ENCODE data around the gene BBS10. TPM values are rescaled to one million over a fixed set of nuclear protein-coding genes. Genes with fewer than 3 reads are reported as not detected.
A peak's percentile ranks its signal among the peaks of the same experiment; 100 is the strongest.
"Not testable (repeated sequence)": the region's sequence is repeated elsewhere in the genome, so short reads cannot be mapped to it uniquely, and the experiment has no call there.

Gene BBS10
- total RNA-seq, 1 donor from 2014 or later, result 8.6 TPM

GRCh38 chr12:76340680-76341435 lies 7.4 kb downstream of the BBS10 start:
- intact Hi-C loops (cut with DNase I), result loop anchor here (10.0 kb wide), 1 partner anchor 826 kb away; the partner anchor contains the start of gene KRR1
- DNase-seq (ENCODE audit: missing footprints) (no peak), ATAC-seq (peak; percentile 72)

- DNase-seq (ENCODE audit: missing footprints) (no peak), ATAC-seq (no peak)
- intact Hi-C loops (cut with DNase I), result no loop called here
These were observed 10.6 kb downstream of the BBS10 start for GRCh38 chr12:76337583-76337982.

- intact Hi-C loops (cut with DNase I), result no loop called here
- no peak for ATAC-seq
- DNase-seq (ENCODE audit: missing footprints), result no peak
These were observed 15.6 kb downstream of the BBS10 start for GRCh38 chr12:76332606-76333005.

- no peak for ATAC-seq
- DNase-seq (ENCODE audit: missing footprints), result no peak
- intact Hi-C loops (cut with DNase I), result no loop called here
These were observed 18.6 kb downstream of the BBS10 start for GRCh38 chr12:76329606-76330005.

GRCh38 chr12:76329159-76329558 lies 19.1 kb downstream of the BBS10 start:
- ATAC-seq (no peak), DNase-seq (ENCODE audit: missing footprints) (no peak)
- intact Hi-C loops (cut with DNase I), result no loop called here

GRCh38 chr12:76319595-76320319 lies 28.5 kb downstream of the BBS10 start:
- ATAC-seq; DNase-seq (ENCODE audit: missing footprints); intact Hi-C loops (cut with DNase I): not testable (repeated sequence)

GRCh38 chr12:76318773-76319594 lies 29.2 kb downstream of the BBS10 start:
- no peak for DNase-seq (ENCODE audit: missing footprints)
- intact Hi-C loops (cut with DNase I), result no loop called here
- no peak for ATAC-seq

- DNase-seq (ENCODE audit: missing footprints) (no peak), ATAC-seq (no peak)
- intact Hi-C loops (cut with DNase I), result no loop called here
These were observed 30.2 kb downstream of the BBS10 start for GRCh38 chr12:76317976-76318375.

GRCh38 chr12:76316468-76316867 lies 31.7 kb downstream of the BBS10 start:
- ATAC-seq, result no peak
- intact Hi-C loops (cut with DNase I), result no loop called here

GRCh38 chr12:76313299-76313698 lies 34.9 kb downstream of the BBS10 start:
- no peak for ATAC-seq
- no peak for DNase-seq (ENCODE audit: missing footprints)
- intact Hi-C loops (cut with DNase I), result no loop called here

More at GRCh38 chr12:76316468-76316867, 31.7 kb downstream of the BBS10 start:
- no peak for DNase-seq (ENCODE audit: missing footprints)

GRCh38 chr12:76312315-76312714 lies 35.9 kb downstream of the BBS10 start:
- intact Hi-C loops (cut with DNase I), result no loop called here
- no peak for ATAC-seq
- no peak for DNase-seq (ENCODE audit: missing footprints)

- no peak for ATAC-seq
- intact Hi-C loops (cut with DNase I), result no loop called here
These were observed 36.4 kb downstream of the BBS10 start for GRCh38 chr12:76311796-76312195.

GRCh38 chr12:76310110-76310509 lies 38.1 kb downstream of the BBS10 start:
- ATAC-seq (no peak), DNase-seq (ENCODE audit: missing footprints) (no peak)
- intact Hi-C loops (cut with DNase I), result no loop called here

More at GRCh38 chr12:76311796-76312195, 36.4 kb downstream of the BBS10 start:
- DNase-seq (ENCODE audit: missing footprints), result no peak

- ATAC-seq, result no peak
These were observed 39.3 kb downstream of the BBS10 start for GRCh38 chr12:76308866-76309265.

GRCh38 chr12:76307083-76307482 lies 41.1 kb downstream of the BBS10 start:
- ATAC-seq (no peak), DNase-seq (ENCODE audit: missing footprints) (no peak)
- intact Hi-C loops (cut with DNase I), result no loop called here

More at GRCh38 chr12:76308866-76309265, 39.3 kb downstream of the BBS10 start:
- no peak for DNase-seq (ENCODE audit: missing footprints)
- intact Hi-C loops (cut with DNase I), result no loop called here

- intact Hi-C loops (cut with DNase I), result no loop called here
- no peak for ATAC-seq
- DNase-seq (ENCODE audit: missing footprints), result no peak
These were observed 44.2 kb downstream of the BBS10 start for GRCh38 chr12:76303989-76304460.

GRCh38 chr12:76303365-76303764 lies 44.9 kb downstream of the BBS10 start:
- intact Hi-C loops (cut with DNase I), result no loop called here
- DNase-seq (ENCODE audit: missing footprints), result no peak
- ATAC-seq, result no peak

- intact Hi-C loops (cut with DNase I), result no loop called here
- no peak for ATAC-seq
- DNase-seq (ENCODE audit: missing footprints), result no peak
These were observed 47.9 kb downstream of the BBS10 start for GRCh38 chr12:76300297-76300665.

Measured in Right ventricle myocardium inferior (tissue), 1 donor.